Right lobe of liver (tissue), 4 donors: ENCODE measurements around the gene PRAMEF17.
"Not testable (repeated sequence)": the region's sequence is repeated elsewhere in the genome, so short reads cannot be mapped to it uniquely, and the experiment has no call there.

ENCODE experiments used
- CTCF ChIP-seq, 4 donors: fragments of 200-600 bp in 3 of 4; fragments of 450-650 bp in 1 of 4; IDR thresholded peaks; one replicate each; pipeline versions ENCODE4 v1.5.1 to v1.8.0; 2016 to 2022; ENCODE audit warnings: antibody characterized with exemption in 4 of 4, mild to moderate bottlenecking in 2 of 4
- POLR2A ChIP-seq: fragments of 450-650 bp; IDR thresholded peaks from one replicate; pipeline ENCODE4 v1.6.1; 2017; ENCODE audit warnings: antibody characterized with exemption, mild to moderate bottlenecking
- donor health status: DM: no; HTN: no; CAD: no.
- donor health status: DM: no; HTN: no; CAD: no.
- donor health status: DM: no; HTN: yes; CAD: no.

GRCh38 chr1:13394761-13395160 is 5.3 kb downstream of the PRAMEF17 start:
- TF ChIP-seq CTCF (IDR thresholded peaks at IDR 0.05); POLR2A: not testable (repeated sequence)
